ENCODE data around the gene KCNMA1. TPM values are rescaled to one million over a fixed set of nuclear protein-coding genes. Genes with fewer than 3 reads are reported as not detected.

Gene KCNMA1
- total and polyA plus RNA-seq, 10 donors: 9.3 to 114 (median 51.5) TPM

GRCh38 chr10:77494327-77494726 lies 143.3 kb downstream of the KCNMA1 start:
- WGBS, 5 donors: 70 to 77% (median 72%) methylated on average over 6 of the region's 6 CpGs
- Histone ChIP-seq H3K4me1 (no peaks in the 10 kb centered on the region), H3K36me3 (no peaks in the 10 kb centered on the region), H3K9me3 (no peaks in the 10 kb centered on the region), H3K4me3 (no peak overlapping the region), H3K27me3 (replicated peaks in 1 of 7) (peaks cover 0 to 4% (median 0%) of the 10 kb centered on the region in 7 donors), H3K27ac (no peak overlapping the region)
- no peak for TF ChIP-seq POLR2A (IDR thresholded peaks at IDR 0.05)
- no peak for TF ChIP-seq POLR2AphosphoS5 (IDR thresholded peaks at IDR 0.05)
- peak in 1 of 11 experiments; percentile 13 for TF ChIP-seq CTCF (IDR thresholded peaks at IDR 0.05 in 8 of 11, conservative IDR thresholded peaks at IDR 0.05 in 3 of 11)
- DNase-seq: no peak
- intact Hi-C loops (cut with DNase I; ENCODE audit: low total_unique reads): no loop called here

- DNase-seq: no peak
- Histone ChIP-seq H3K27me3 (replicated peaks in 1 of 7) (peaks cover 0 to 4% (median 0%) of the 10 kb centered on the region in 7 donors), H3K4me3 (no peak overlapping the region), H3K36me3 (no peaks in the 10 kb centered on the region), H3K9me3 (no peaks in the 10 kb centered on the region), H3K27ac (no peak overlapping the region), H3K4me1 (no peaks in the 10 kb centered on the region)
- intact Hi-C loops (cut with DNase I; ENCODE audit: low total_unique reads): no loop called here
- TF ChIP-seq CTCF (IDR thresholded peaks at IDR 0.05 in 8 of 11, conservative IDR thresholded peaks at IDR 0.05 in 3 of 11) (no peak), POLR2A (IDR thresholded peaks at IDR 0.05) (no peak), POLR2AphosphoS5 (IDR thresholded peaks at IDR 0.05) (no peak)
- 80 to 85% (median 83%) methylated on average over 8 of the region's 8 CpGs for WGBS, 5 donors
Observed at GRCh38 chr10:77493851-77494261, 143.8 kb downstream of the KCNMA1 start.

GRCh38 chr10:77493239-77493806 lies 144.3 kb downstream of the KCNMA1 start:
- whole genome bisulfite sequencing, 5 donors: 81 to 92% (median 85%) methylated on average over 12 to 13 of the region's 13 CpGs
- DNase-seq: no peak
- intact Hi-C loops (cut with DNase I; ENCODE audit: low total_unique reads): no loop called here
- no peaks in the 10 kb centered on the region for H3K4me1 ChIP-seq
- no peaks in the 10 kb centered on the region for H3K9me3 ChIP-seq
- H3K27ac ChIP-seq: no peak overlapping the region
- no peak overlapping the region for H3K4me3 ChIP-seq
- TF ChIP-seq CTCF (IDR thresholded peaks at IDR 0.05 in 8 of 11, conservative IDR thresholded peaks at IDR 0.05 in 3 of 11) (no peak), POLR2AphosphoS5 (IDR thresholded peaks at IDR 0.05) (no peak), POLR2A (IDR thresholded peaks at IDR 0.05) (no peak)
- peaks cover 0 to 4% (median 0%) of the 10 kb centered on the region in 7 donors for H3K27me3 ChIP-seq (replicated peaks in 1 of 7)
- H3K36me3 ChIP-seq: no peaks in the 10 kb centered on the region

GRCh38 chr10:77492368-77492994 lies 145.1 kb downstream of the KCNMA1 start:
- H3K9me3 ChIP-seq: no peaks in the 10 kb centered on the region
- peaks cover 0 to 4% (median 0%) of the 10 kb centered on the region in 7 donors for H3K27me3 ChIP-seq (replicated peaks in 1 of 7)
- no peaks in the 10 kb centered on the region for H3K36me3 ChIP-seq
- TF ChIP-seq POLR2AphosphoS5 (IDR thresholded peaks at IDR 0.05) (no peak), CTCF (IDR thresholded peaks at IDR 0.05 in 8 of 11, conservative IDR thresholded peaks at IDR 0.05 in 3 of 11) (no peak)
- no peak overlapping the region for H3K27ac ChIP-seq
- H3K4me3 ChIP-seq: no peak overlapping the region
- intact Hi-C loops (cut with DNase I; ENCODE audit: low total_unique reads): no loop called here
- DNase-seq: no peak
- 63 to 80% (median 69%) methylated on average over 4 of the region's 4 CpGs for WGBS, 5 donors
- H3K4me1 ChIP-seq: no peaks in the 10 kb centered on the region
